GM21576 (cell line): ENCODE results near the gene PSG2.
"Not testable (repeated sequence)": the region's sequence is repeated elsewhere in the genome, so short reads cannot be mapped to it uniquely, and the experiment has no call there.

ENCODE experiments used
- ATAC-seq: cut with Tn5 transposase; IDR thresholded peaks from one replicate; pipeline ENCODE4 v1.9.1; 2021; ENCODE audit warnings: mild to moderate bottlenecking, moderate library complexity; ENCODE audit not compliant: unreplicated experiment

Gene PSG2

GRCh38 chr19:43083721-43084120, 1.2 kb upstream of the PSG2 start:
- not testable (repeated sequence) for ATAC-seq

DNA sequence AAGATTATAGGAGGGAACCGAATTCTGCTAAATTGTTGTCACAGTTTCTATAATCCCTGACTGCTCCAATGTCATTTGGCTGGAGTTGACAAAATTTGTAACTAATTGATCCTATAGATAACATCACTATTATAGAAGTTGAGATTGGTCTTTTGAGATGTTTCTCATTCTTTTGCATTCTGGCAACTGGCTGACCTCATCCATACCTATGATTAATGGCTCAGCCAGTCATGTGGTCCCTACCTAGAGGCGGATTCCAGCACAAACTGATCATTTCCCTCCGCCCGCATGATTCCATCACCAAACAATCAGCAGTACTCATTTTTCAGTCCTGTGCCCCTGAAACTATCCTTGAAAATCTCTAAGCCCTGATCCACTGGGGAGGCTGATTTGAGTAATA, 4.2 kb downstream of the PSG2 start:
- ATAC-seq: no peak

DNA sequence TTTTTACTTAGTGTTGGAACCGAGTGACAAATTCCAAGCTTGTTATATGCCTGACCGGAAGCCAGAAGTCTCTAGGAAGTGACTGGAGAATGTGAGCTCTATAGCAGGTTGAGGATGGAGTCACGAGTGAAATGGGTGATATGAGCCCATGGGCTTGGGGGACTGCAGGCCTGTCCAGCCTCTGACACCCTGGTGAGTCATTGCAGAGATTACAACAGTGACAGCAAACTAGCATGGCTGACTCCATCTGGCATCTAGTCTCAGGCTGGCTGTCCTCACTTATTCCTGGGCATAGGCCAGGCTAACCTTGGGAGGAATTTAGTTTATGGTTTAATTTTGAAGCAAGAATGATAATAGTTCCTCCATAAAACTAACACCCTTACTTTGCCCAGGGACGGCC, 4.6 kb downstream of the PSG2 start:
- ATAC-seq: not testable (repeated sequence)

- ATAC-seq: not testable (repeated sequence)
These were observed 20.1 kb downstream of the PSG2 start for GRCh38 chr19:43062418-43062817.

DNA sequence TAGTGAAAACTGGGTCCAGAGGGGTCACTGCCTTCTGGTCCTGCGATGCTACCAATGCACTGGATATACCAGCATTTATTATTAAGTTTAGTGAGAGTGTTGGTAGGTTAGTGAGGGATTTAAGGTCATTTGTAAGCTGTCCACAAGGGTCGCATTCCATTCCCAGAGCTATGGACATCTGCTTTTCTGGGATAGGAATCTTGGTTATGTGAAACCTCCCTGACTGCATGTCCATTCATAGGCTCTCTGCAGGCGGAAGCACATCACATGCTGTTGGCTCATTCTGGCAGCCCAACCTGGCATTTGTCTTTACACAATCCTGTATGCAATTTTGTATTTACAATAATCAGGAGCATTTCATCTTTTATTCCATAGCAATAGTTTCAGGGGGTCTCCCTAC, 21.2 kb downstream of the PSG2 start:
- not testable (repeated sequence) for ATAC-seq

- ATAC-seq: not testable (repeated sequence)
These were observed 22.2 kb downstream of the PSG2 start for GRCh38 chr19:43060254-43060653.

- not testable (repeated sequence) for ATAC-seq
These were observed 23.0 kb downstream of the PSG2 start for GRCh38 chr19:43059482-43059881.

DNA sequence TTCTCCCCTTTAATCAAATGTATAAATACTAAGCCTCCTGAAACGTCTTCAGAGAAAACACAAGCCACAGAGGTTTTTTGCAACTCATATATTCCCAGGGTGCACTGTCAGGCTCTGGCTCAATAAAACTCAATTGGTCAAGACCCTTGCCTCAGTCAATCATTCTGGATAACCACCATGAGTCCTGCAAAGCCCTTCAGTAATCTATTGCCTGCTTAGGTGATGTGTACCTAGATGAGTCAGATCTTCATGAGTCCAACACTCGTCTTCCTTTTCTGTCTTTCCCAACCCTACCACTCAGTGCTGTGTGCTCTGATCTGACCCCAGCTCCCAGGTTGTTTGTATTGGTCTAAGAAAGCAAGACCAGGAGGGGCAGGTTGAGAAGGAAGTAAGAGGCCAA, 24.1 kb downstream of the PSG2 start:
- ATAC-seq: not testable (repeated sequence)

DNA sequence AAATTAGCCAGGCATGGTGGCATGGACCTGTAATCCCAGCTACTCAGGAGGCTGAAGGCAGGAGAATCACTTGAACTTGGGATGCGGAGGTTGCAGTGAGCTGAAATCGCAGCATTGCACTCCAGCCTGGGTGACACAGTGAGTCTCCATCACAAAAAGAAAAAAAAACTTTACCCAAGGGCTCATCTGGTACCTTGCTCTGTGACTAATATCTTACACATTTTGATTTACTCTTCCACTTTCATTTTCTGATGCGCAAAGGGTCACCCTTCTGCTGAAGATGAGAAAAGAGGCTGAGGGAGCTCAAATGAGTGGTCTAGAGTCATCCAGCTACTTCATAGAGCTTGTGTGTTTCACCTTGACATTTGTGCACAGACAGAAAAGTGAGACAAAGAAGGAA, 34.5 kb downstream of the PSG2 start:
- not testable (repeated sequence) for ATAC-seq

DNA sequence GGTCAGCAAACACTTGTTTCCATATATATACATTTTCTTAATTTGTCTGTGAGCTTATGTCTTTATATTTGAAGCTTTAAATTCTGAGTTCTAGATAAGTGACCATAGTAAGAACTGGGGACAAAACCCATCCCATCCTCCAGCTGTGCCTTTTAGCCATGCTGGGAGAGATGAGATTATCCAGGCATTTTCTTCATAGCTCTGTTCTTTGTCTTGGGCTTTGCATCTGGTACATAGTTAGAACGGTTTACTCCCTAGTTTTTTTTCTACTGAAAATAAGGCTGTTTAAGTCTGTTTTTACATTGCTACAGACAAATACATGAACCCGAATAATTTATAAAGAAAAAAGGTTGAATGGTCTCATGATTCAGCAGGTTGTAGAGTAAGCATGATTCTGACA, 35.9 kb downstream of the PSG2 start:
- ATAC-seq: not testable (repeated sequence)

GRCh38 chr19:43043492-43044180, 38.9 kb downstream of the PSG2 start:
- ATAC-seq: not testable (repeated sequence)

GRCh38 chr19:43031645-43032044, 50.9 kb downstream of the PSG2 start:
- not testable (repeated sequence) for ATAC-seq

- ATAC-seq: no peak
These were observed 53.6 kb downstream of the PSG2 start for GRCh38 chr19:43028866-43029265.

GRCh38 chr19:43027985-43028384, 54.5 kb downstream of the PSG2 start:
- not testable (repeated sequence) for ATAC-seq

- not testable (repeated sequence) for ATAC-seq
These were observed 55.4 kb downstream of the PSG2 start for GRCh38 chr19:43027061-43027460.

DNA sequence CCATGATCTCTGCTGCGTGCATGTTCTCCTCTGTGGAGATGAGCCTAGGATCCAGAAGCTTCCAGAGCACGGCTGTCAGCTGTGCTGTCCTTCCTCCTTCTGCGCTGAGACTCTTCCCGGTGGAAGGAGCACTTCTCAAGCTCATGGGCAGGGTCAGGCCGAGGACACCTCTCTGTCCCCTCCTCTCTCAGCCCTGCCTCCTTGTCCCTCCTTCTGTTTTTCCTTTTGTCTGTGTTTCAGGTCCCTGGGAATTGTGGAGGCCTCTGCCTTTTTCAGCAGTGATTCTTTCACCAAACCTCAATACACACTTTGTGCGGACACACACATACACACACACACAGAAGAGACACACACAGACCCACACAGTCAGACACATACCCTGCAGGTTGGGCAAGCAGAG, 56.1 kb downstream of the PSG2 start, which contains the start of gene PSG11:
TSS of gene PSG11 (minus strand) at position 101 of the 400 bp plus-strand sequence. CDS start at position 4, 97 bp downstream.
- not testable (repeated sequence) for ATAC-seq

DNA sequence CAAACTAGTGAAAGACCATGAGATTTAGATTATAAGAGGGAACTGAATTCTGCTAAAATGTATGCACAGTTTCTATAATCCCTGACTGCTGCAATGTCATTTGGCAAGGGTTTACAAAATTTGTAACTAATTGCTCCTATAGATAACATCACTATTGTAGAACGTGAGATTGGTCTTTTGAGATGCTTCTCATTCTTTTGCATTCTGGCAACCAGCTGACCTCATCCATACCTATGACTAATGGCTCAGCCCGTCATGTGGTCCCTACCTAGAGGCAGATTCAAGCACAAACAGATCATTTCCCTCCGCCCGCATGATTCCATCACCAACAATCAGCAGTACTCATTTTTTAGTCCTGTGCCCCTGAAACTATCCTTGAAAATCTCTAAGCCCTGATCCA, 60.4 kb downstream of the PSG2 start:
- ATAC-seq: not testable (repeated sequence)

GRCh38 chr19:43021629-43022028, 60.9 kb downstream of the PSG2 start:
- not testable (repeated sequence) for ATAC-seq

- ATAC-seq: not testable (repeated sequence)
These were observed 62.9 kb downstream of the PSG2 start for GRCh38 chr19:43019588-43019987.
